ENCODE measurements around the gene KIF3A.

The KIF3A gene

GRCh38 chr5:132729896-132730295, 7.5 kb downstream of the KIF3A start:
- DNase-seq (ENCODE audit: low read depth) = no peak
- TF ChIP-seq, protein P1, sequence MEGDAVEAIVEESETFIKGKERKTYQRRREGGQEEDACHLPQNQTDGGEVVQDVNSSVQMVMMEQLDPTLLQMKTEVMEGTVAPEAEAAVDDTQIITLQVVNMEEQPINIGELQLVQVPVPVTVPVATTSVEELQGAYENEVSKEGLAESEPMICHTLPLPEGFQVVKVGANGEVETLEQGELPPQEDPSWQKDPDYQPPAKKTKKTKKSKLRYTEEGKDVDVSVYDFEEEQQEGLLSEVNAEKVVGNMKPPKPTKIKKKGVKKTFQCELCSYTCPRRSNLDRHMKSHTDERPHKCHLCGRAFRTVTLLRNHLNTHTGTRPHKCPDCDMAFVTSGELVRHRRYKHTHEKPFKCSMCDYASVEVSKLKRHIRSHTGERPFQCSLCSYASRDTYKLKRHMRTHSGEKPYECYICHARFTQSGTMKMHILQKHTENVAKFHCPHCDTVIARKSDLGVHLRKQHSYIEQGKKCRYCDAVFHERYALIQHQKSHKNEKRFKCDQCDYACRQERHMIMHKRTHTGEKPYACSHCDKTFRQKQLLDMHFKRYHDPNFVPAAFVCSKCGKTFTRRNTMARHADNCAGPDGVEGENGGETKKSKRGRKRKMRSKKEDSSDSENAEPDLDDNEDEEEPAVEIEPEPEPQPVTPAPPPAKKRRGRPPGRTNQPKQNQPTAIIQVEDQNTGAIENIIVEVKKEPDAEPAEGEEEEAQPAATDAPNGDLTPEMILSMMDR (conservative IDR thresholded peaks at IDR 0.05; ENCODE audit: low read depth, low read length) = no peak
- H3K4me3 ChIP-seq (ENCODE audit: low read depth, low read length) = no peak overlapping the region

GRCh38 chr5:132725745-132726144, 11.6 kb downstream of the KIF3A start:
- no peak for DNase-seq (ENCODE audit: low read depth)
- TF ChIP-seq, protein P1 (conservative IDR thresholded peaks at IDR 0.05; ENCODE audit: low read depth, low read length) = no peak
- no peak overlapping the region for H3K4me3 ChIP-seq (ENCODE audit: low read depth, low read length)

DNA sequence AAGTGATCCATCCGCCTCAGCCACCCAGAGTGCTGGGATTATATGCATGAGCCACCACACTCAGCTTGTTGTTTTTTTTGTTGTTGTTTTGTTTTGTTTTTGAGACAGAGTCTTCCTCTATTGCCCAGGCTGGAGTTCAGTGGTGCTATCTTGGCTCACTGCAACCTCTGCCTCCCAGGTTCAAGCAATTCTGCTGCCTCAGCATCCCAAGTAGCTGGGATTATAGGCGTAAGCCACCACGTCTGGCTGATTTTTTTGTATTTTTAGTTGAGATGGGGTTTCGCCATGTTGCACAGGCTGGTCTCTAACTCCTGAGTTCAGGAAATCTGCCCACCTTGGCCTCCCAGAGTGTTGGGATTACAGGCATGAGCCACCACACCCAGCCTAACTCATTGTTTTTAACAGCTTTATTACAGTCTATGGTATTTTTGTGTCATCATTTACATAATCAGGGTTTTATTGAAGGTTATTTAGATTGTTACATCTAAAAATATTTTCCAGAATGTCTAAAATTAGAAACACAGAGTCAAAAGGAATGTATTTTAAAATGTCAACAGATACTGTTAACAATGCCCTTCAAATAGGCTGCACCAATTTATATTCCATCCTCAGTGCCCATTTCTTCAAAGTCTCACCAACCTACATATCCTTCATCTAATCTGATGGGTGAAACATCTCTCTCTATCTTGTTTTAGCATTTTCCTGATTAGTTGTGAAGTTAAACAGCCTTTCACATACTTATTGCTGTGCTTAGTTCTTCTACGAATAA, 18.6 kb downstream of the KIF3A start:
- no peak overlapping the region for H3K4me3 ChIP-seq (ENCODE audit: low read depth, low read length)
- TF ChIP-seq, protein P1 (conservative IDR thresholded peaks at IDR 0.05; ENCODE audit: low read depth, low read length) = no peak
- DNase-seq (ENCODE audit: low read depth) = no peak

- no peak overlapping the region for H3K4me3 ChIP-seq (ENCODE audit: low read depth, low read length)
- TF ChIP-seq, protein P1 (conservative IDR thresholded peaks at IDR 0.05; ENCODE audit: low read depth, low read length) = peak; percentile 35
- DNase-seq (ENCODE audit: low read depth) = peak; percentile 33
These were observed 22.7 kb downstream of the KIF3A start for GRCh38 chr5:132714456-132715307.

GRCh38 chr5:132708645-132709044, 28.7 kb downstream of the KIF3A start:
- H3K4me3 ChIP-seq (ENCODE audit: low read depth, low read length) = no peak overlapping the region
- DNase-seq (ENCODE audit: low read depth) = no peak

DNA sequence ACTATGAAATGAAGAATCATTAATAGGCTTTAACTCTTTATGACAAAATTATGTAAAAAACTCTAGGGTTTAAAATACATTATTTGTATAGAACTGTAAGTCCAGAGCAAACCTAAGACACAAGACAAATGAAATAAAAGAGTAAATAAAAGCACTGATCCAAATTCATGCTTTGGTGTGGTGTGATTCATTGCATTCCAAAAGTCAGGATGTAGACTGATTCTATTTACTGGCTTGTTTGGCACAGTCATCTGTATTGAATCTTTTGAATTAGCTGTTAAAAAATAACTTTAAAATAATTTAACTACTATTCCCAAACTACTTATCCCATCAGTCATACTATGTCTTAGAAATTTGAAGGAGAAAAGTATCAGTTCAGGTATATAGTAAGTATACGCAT, 32.5 kb downstream of the KIF3A start:
- H3K4me3 ChIP-seq (ENCODE audit: low read depth, low read length) = no peak overlapping the region
- TF ChIP-seq, protein P1 (conservative IDR thresholded peaks at IDR 0.05; ENCODE audit: low read depth, low read length) = no peak
- DNase-seq (ENCODE audit: low read depth) = peak; percentile 33

More at GRCh38 chr5:132708645-132709044, 28.7 kb downstream of the KIF3A start:
- TF ChIP-seq, protein P1 (conservative IDR thresholded peaks at IDR 0.05; ENCODE audit: low read depth, low read length) = no peak
